T-cell (primary cell): Measurements from ENCODE around the gene ATCAY. TPM values are rescaled to one million over a fixed set of nuclear protein-coding genes. Genes with fewer than 3 reads are reported as not detected.
"Not testable (repeated sequence)": the region's sequence is repeated elsewhere in the genome, so short reads cannot be mapped to it uniquely, and the experiment has no call there.

Experiments
- ATAC-seq, 4 experiments: fragments of 200-7000 bp in 3 of 4; fragments of 150-1000 bp in 1 of 4; cut with Tn5 transposase; replicated peaks in 1 of 4; 1 replicate in 3 of 4; 2 replicates in 1 of 4; pipeline ENCODE4 v1.10.0; 2021; ENCODE audit warnings: moderate library complexity in 3 of 4, mild to moderate bottlenecking in 2 of 4, moderate number of reproducible peaks in 1 of 4
- CTCF ChIA-PET, 2 donors: fragments of 300-600 bp; sonication (Branson Sonifier 250); formaldehyde crosslinking; loops; one replicate each; lab custom pipeline; 2022; ENCODE audit warnings: antibody characterized with exemption in 2 of 2; lab: Charles Lee
- POLR2A ChIA-PET, 2 donors: fragments of 300-600 bp; sonication (Branson Sonifier 250); formaldehyde crosslinking; loops; one replicate each; lab custom pipeline; 2022; ENCODE audit warnings: antibody characterized with exemption in 2 of 2; lab: Charles Lee
- DNase-seq, 35 experiments: peaks; one replicate each; pipeline versions ENCODE4 v3.0.0 to v3.0.0-alpha.2; 2013 to 2023
- H3K27ac ChIP-seq: one replicate; pipeline ENCODE4 v1.5.1; 2013; ENCODE audit warnings: low read length
- H3K27me3 ChIP-seq, 2 experiments: replicated peaks in 1 of 2; 1 replicate in 1 of 2; 2 replicates in 1 of 2; pipeline versions ENCODE4 v1.6.1 to v1.7.0; 2013; ENCODE audit warnings: low read length in 1 of 2, mixed read lengths in 1 of 2; ENCODE audit not compliant: control insufficient read depth in 2 of 2, insufficient read depth in 2 of 2; ENCODE audit errors: extremely low read depth in 1 of 2
- H3K36me3 ChIP-seq, 2 donors: 1 replicate in 1 of 2; 2 replicates in 1 of 2; pipeline versions ENCODE4 v1.6.1 to v1.7.0; 2013; ENCODE audit warnings: low read length in 1 of 2; ENCODE audit not compliant: control insufficient read depth in 2 of 2, insufficient read depth in 1 of 2; ENCODE audit errors: extremely low read depth in 1 of 2
- H3K4me1 ChIP-seq, 2 experiments: 1 replicate in 1 of 2; 2 replicates in 1 of 2; pipeline versions ENCODE4 v1.6.1 to v1.7.0; 2013; ENCODE audit warnings: low read length in 2 of 2, mixed read lengths in 1 of 2; ENCODE audit not compliant: insufficient read depth in 2 of 2, control insufficient read depth in 1 of 2; ENCODE audit errors: extremely low read depth in 1 of 2
- H3K4me3 ChIP-seq, 2 donors: 1 replicate in 1 of 2; 2 replicates in 1 of 2; pipeline versions ENCODE4 v1.5.1 to v1.7.0; 2013; ENCODE audit warnings: mild to moderate bottlenecking in 2 of 2, low read length in 1 of 2, moderate library complexity in 1 of 2; ENCODE audit not compliant: control insufficient read depth in 1 of 2; ENCODE audit errors: extremely low read depth in 1 of 2
- H3K9me3 ChIP-seq: 2 replicates; pipeline ENCODE4 v1.7.0; 2013
- H3K27ac Mint-ChIP-seq, 2 donors: one replicate each; pipeline ENCODE4 v1.8.0; 2020 to 2021; ENCODE audit warnings: mild to moderate bottlenecking in 2 of 2, mixed read lengths in 2 of 2
- H3K27me3 Mint-ChIP-seq, 2 donors: one replicate each; pipeline ENCODE4 v1.8.0; 2021 to 2022; ENCODE audit warnings: mixed read lengths in 2 of 2
- H3K36me3 Mint-ChIP-seq: one replicate; pipeline ENCODE4 v1.8.0; 2021; ENCODE audit warnings: mixed read lengths
- H3K4me1 Mint-ChIP-seq, 3 donors: one replicate each; pipeline ENCODE4 v1.8.0; 2020 to 2022; ENCODE audit warnings: mixed read lengths in 3 of 3, mild to moderate bottlenecking in 1 of 3
- H3K4me3 Mint-ChIP-seq, 3 donors: one replicate each; pipeline ENCODE4 v1.8.0; 2020 to 2022; ENCODE audit warnings: mild to moderate bottlenecking in 3 of 3, mixed read lengths in 3 of 3, moderate library complexity in 3 of 3
- H3K9me3 Mint-ChIP-seq, 3 donors: one replicate each; pipeline ENCODE4 v1.8.0; 2020 to 2022; ENCODE audit warnings: mixed read lengths in 3 of 3
- WGBS: methylation state at CpG from one replicate; pipeline ENCODE4 v1.1.5; 2013; ENCODE audit warnings: missing lambda C conversion rate; ENCODE audit not compliant: insufficient coverage; 5-methylcytosine and 5-hydroxymethylcytosine counted together
- total RNA-seq, 35 experiments: library from RNA in 6 of 35; stranded (reverse) in 6 of 35; fragments of 120-200 nt in 1 of 35; gene quantifications; one replicate each; pipeline versions ENCODE4 v1.2.1 to v1.2.4 and lab custom pipeline; 2013 to 2026

ATCAY gene
- total RNA-seq, 5 donors from 2014 or later (not counting 1 experiment from before 2014, with no cell fraction given) = 0.03 TPM; not detected in 4

- ATAC-seq = no peak
- H3K4me1 Mint-ChIP-seq = peaks cover 5 to 11% (median 7%) of the 10 kb centered on the region in 3 donors
- peaks cover 22% of the 10 kb centered on the region for H3K36me3 Mint-ChIP-seq
- DNase-seq = no peak
- H3K9me3 Mint-ChIP-seq = no peaks in the 10 kb centered on the region
- 97% methylated on average over 32 of the region's 35 CpGs for WGBS
- no peaks in the 10 kb centered on the region for H3K27me3 ChIP-seq
- H3K27ac Mint-ChIP-seq = no peak overlapping the region
- H3K4me3 Mint-ChIP-seq = no peak overlapping the region
- POLR2A ChIA-PET = no interaction called here
- peaks cover 17 to 70% of the 10 kb centered on the region in 2 donors for H3K36me3 ChIP-seq
- H3K4me3 ChIP-seq = no peak overlapping the region
- H3K9me3 ChIP-seq = no peaks in the 10 kb centered on the region
- CTCF ChIA-PET = no interaction called here
- H3K4me1 ChIP-seq = peaks cover 0 to 5% of the 10 kb centered on the region in 2 experiments
- H3K27ac ChIP-seq = no peak overlapping the region
- H3K27me3 Mint-ChIP-seq = no peaks in the 10 kb centered on the region
Measured at GRCh38 chr19:3963458-3964255, 83.2 kb downstream of the ATCAY start.

- no peak for DNase-seq
- peaks cover 12 to 71% of the 10 kb centered on the region in 2 donors for H3K36me3 ChIP-seq
- peaks cover 24% of the 10 kb centered on the region for H3K36me3 Mint-ChIP-seq
Measured at GRCh38 chr19:3964256-3965194, 84.0 kb downstream of the ATCAY start.

GRCh38 chr19:3966051-3967017 lies 85.8 kb downstream of the ATCAY start:
- H3K27ac Mint-ChIP-seq = no peak overlapping the region
- H3K36me3 Mint-ChIP-seq = peaks cover 20% of the 10 kb centered on the region
- H3K27me3 Mint-ChIP-seq = no peaks in the 10 kb centered on the region
- H3K9me3 ChIP-seq = no peaks in the 10 kb centered on the region
- H3K9me3 Mint-ChIP-seq = no peaks in the 10 kb centered on the region
- H3K4me1 ChIP-seq = peaks cover 4 to 29% of the 10 kb centered on the region in 2 experiments
- no peaks in the 10 kb centered on the region for H3K27me3 ChIP-seq
- H3K36me3 ChIP-seq = peaks cover 10 to 55% of the 10 kb centered on the region in 2 donors
- no peak overlapping the region for H3K4me3 ChIP-seq
- H3K4me1 Mint-ChIP-seq = peaks cover 19 to 32% (median 28%) of the 10 kb centered on the region in 3 donors
- H3K4me3 Mint-ChIP-seq = no peak overlapping the region
- CTCF ChIA-PET = no interaction called here
- no peak overlapping the region for H3K27ac ChIP-seq
- WGBS = 93% methylated on average over 27 of the region's 30 CpGs
- DNase-seq (no peak), ATAC-seq (no peak)
- POLR2A ChIA-PET = no interaction called here

More at GRCh38 chr19:3964256-3965194, 84.0 kb downstream of the ATCAY start:
- no peaks in the 10 kb centered on the region for H3K9me3 Mint-ChIP-seq
- Histone ChIP-seq H3K4me3 (no peak overlapping the region), H3K4me1 (peaks cover 0 to 14% of the 10 kb centered on the region in 2 experiments), H3K27me3 (no peaks in the 10 kb centered on the region), H3K9me3 (no peaks in the 10 kb centered on the region), H3K27ac (no peak overlapping the region)
- no peak overlapping the region for H3K4me3 Mint-ChIP-seq
- peaks cover 10 to 20% (median 14%) of the 10 kb centered on the region in 3 donors for H3K4me1 Mint-ChIP-seq
- no peak overlapping the region for H3K27ac Mint-ChIP-seq
- ATAC-seq = no peak
- ChIA-PET POLR2A (no interaction called here), CTCF (no interaction called here)
- H3K27me3 Mint-ChIP-seq = no peaks in the 10 kb centered on the region
- 98% methylated on average over 11 of the region's 60 CpGs for WGBS

- Histone ChIP-seq H3K36me3 (peaks cover 8 to 47% of the 10 kb centered on the region in 2 donors), H3K4me1 (peaks cover 4 to 33% of the 10 kb centered on the region in 2 experiments)
- DNase-seq, POLR2A ChIA-PET, ATAC-seq, H3K9me3 Mint-ChIP-seq, H3K27ac Mint-ChIP-seq, H3K27me3 Mint-ChIP-seq, H3K4me3 ChIP-seq, H3K27ac ChIP-seq, CTCF ChIA-PET, H3K27me3 ChIP-seq, H3K9me3 ChIP-seq: not testable (repeated sequence)
- 98% methylated on average over 10 of the region's 12 CpGs for WGBS
- peaks cover 19 to 34% (median 30%) of the 10 kb centered on the region in 3 donors for H3K4me1 Mint-ChIP-seq
- H3K36me3 Mint-ChIP-seq = peaks cover 20% of the 10 kb centered on the region
- H3K4me3 Mint-ChIP-seq = peak overlapping the region in 1 of 3 donors; percentile 88
Measured at GRCh38 chr19:3967983-3968382, 87.5 kb downstream of the ATCAY start.

GRCh38 chr19:3968556-3969434 lies 88.3 kb downstream of the ATCAY start:
- Histone ChIP-seq H3K36me3 (peaks cover 8 to 39% of the 10 kb centered on the region in 2 donors), H3K4me3 (no peak overlapping the region), H3K27me3 (no peaks in the 10 kb centered on the region), H3K4me1 (peaks cover 4 to 33% of the 10 kb centered on the region in 2 experiments), H3K9me3 (no peaks in the 10 kb centered on the region), H3K27ac (no peak overlapping the region)
- Mint-ChIP-seq H3K27ac (no peak overlapping the region), H3K27me3 (no peaks in the 10 kb centered on the region), H3K9me3 (no peaks in the 10 kb centered on the region), H3K4me1 (peaks cover 19 to 34% (median 30%) of the 10 kb centered on the region in 3 donors), H3K4me3 (peak overlapping the region; percentile 82 to 88 (median 87)), H3K36me3 (peaks cover 14% of the 10 kb centered on the region)
- WGBS = 40% methylated on average over 1 of the region's 9 CpGs
- ChIA-PET POLR2A (interaction anchor here (0.6 to 0.9 kb wide), 2 partner anchors 17 to 22 kb away, joined by 3 to 11 read pairs; partner anchors contain the start of gene EEF2 (in 1 of the 2)), CTCF (no interaction called here)
- ATAC-seq (no peak), DNase-seq (no peak)
